ENCODE results near the gene RNASEH1. TPM values are rescaled to one million over a fixed set of nuclear protein-coding genes. Genes with fewer than 3 reads are reported as not detected.
"Not testable (repeated sequence)": the region's sequence is repeated elsewhere in the genome, so short reads cannot be mapped to it uniquely, and the experiment has no call there.

The RNASEH1 gene
- polyA plus RNA-seq, 3 donors, result 18.6 to 20.6 (median 19.8) TPM

DNA sequence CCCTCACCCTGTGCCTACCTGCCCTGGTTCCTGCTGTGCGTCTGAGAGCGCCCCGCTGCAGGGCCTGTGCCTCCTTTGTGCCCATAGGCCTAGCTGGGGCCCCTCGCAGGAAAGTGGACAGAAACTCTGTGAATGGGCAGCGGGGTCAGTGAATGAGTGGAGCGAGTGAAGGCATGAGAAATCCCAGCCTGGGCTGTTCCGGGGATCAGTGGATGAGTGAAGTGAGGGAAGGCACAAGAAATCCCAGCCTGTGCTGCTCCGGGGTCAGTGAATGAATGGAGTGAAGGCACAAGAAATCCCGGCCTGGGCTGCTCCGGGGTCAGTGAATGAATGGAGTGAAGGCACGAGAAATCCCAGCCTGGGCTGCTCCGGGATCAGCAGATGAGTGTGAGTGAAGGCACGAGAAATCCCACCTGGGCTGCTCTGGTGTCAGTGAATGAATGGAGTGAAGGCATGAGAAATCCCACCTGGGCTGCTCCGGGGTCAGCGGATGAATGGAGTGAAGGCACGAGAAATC lies 38.8 kb upstream of the RNASEH1 start:
- no peak for DNase-seq

DNA sequence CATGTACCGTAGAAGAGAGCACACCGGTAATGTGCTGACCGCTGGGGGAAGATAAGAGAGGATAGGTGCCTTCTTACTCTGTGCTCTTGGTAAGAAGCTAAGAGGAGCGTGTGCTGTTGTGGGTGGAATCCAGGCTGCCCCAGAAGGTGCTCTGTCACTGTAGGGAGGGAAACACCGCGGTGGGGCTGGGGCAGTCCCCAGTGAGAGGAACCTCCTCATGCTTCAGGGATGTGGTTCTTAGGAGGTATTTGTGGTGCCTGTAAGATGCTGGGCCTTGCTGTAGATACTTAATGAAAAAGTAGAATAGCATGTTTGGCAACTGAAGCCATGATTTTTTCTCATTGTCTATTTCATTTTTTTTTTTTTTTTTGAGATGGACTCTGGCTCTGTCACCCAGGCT lies 37.9 kb upstream of the RNASEH1 start:
- DNase-seq, result no peak

DNA sequence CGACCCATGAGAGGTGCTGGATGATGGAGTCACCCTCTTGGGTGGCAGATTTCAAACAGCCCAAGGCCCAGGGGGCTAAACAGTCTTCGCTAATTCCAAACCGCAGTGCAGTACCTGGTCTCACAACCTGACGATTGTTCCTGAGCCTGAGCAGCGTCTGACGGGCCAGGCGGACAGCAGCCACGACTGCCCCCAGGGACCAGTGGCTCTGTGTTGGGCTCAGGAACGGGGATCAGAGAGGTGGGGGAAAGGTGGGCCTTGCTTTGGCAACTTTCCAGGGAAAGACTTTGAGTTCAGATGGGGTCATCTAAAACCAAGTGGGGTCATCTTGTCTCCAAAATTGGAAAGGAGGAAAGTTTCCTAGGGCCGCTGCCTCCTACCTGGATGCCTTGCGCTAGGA lies 37.3 kb upstream of the RNASEH1 start:
- DNase-seq, result no peak

DNA sequence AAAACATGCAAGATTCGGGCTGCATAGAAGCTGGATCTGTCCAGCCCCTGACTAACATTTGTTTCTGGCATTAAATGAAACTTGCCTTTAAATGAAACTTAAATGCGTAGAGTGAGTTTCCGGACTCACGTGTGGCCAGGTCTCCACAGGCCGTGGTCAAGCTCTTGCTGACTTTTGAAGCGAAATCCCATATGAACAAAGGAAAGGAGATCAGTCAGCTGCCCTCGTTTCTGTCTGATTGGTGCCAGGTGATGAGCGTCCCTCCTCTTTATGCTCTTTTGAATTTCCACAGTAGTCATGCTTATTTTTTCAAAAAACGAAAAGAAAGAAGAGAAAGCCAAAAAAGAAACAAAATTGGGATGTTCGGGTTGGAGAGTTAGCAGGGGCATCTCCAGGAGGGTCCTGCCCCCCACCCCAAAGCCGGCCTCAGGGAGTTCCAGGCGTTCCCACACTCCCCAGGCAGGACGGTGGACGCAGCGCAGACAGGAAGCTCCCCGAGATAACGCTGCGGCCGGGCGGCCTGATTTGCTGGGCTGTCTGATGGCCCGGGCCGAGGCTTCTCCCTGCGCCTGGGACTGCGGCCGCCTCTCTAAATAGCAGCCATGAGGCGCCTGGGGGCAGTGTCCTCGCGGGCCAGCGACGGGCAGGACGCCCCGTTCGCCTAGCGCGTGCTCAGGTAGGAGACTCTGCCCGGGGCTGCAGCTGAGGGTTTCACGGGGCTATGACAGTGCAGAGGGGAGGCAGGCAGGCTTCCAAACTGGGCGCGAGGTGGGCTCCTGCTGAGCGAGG lies 36.6 kb upstream of the RNASEH1 start, which contains the start of gene COLEC11:
Gene COLEC11, plus strand, starts transcription at position 620 of the 789 bp plus-strand sequence. CDS start 9,229 bp downstream, outside the sequence.
- no peak for DNase-seq

DNA sequence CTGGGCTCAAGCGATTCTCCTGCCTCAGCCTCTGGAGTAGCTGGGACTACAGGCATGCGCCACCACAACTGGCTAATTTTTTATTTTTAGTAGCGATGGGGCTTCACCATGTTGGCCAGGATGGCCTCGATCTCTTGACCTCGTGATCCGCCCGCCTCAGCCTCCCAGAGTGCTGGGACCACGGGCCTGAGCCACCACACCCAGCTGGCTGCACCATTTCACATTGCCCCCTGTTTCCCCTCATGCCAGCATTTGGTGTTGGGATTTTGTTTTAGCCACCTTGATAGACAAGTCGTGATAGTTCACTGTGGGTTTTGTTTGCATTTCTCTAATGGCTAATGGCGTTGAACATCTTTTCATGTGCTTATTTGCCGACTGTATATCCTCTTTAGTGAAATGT lies 31.0 kb upstream of the RNASEH1 start:
- DNase-seq, result no peak

DNA sequence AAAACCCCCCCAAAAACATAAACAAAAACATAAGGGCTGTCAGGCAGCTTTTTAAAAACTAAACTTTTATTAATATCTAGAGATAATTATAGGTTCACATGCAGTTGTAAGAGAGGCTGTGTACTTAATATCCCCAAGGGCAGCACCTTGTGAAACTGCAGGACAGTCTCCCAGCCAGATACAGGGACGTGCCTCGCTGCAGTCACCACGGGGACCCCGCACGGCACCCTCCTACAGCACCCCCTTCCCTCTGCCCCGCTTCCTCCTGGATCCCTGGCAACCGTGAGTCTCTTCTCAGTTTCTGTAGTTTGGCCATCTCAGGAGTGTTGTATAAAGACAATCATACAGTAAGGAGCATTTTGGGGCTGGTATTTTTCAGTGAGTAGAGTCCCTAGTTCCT lies 30.0 kb upstream of the RNASEH1 start:
- no peak for DNase-seq

DNA sequence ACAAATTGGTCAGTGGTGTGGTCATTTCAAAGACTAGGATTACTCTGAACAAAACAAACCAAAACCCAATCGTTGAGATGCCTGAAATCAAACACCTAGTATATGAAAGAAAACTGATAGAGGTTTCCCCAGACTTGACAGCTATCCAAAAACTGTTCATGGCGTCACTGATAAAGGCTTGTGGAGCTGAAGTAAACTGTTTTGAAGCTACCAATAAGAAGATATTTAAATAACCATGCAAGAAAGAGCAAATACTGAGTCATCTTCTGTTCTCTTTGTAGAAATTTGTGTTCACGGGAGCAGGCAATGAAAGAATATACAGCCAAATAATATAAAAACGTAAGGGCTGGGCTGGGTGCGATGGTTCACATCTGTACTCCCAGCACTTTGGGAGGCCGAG lies 29.3 kb upstream of the RNASEH1 start:
- DNase-seq, result no peak

DNA sequence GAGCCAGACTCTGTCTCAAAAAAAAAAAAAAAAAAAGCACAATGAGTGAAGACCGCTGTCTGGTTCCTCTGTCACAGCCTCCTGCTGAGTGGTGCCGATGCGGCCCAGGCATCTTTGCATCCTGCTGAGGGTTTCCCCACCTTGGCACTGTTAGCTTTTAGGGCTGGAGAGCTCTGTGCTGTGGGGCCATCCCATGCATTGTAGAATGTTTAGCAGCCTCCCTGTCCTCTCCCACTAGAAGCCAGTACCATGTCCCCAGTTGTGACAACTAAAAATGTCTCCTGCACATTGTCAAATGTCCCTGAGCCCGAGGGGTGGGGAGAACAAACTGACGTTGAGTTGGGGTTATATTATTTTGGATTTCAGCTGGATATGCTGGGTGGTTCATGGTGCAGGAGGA lies 28.9 kb upstream of the RNASEH1 start:
- DNase-seq, result no peak

DNA sequence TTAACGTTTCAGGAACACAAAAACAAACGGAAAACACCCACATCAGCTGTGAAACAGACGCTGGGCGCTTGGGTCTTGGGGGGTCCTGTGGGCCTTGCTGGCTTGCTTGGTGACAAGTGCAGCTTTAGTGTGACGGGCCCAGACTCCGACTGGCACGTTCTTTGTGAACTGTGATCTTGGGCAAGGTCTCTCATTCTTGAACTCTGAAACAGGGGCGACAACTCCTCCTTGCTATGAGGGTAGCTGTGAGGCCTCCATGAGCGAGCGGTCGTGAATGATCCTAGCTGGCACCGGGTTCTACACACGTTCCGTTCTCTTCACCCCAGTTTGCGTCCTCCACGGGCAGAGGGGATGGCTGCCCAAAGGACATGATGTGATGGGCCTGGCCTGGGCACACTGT lies 28.1 kb upstream of the RNASEH1 start:
- no peak for DNase-seq

DNA sequence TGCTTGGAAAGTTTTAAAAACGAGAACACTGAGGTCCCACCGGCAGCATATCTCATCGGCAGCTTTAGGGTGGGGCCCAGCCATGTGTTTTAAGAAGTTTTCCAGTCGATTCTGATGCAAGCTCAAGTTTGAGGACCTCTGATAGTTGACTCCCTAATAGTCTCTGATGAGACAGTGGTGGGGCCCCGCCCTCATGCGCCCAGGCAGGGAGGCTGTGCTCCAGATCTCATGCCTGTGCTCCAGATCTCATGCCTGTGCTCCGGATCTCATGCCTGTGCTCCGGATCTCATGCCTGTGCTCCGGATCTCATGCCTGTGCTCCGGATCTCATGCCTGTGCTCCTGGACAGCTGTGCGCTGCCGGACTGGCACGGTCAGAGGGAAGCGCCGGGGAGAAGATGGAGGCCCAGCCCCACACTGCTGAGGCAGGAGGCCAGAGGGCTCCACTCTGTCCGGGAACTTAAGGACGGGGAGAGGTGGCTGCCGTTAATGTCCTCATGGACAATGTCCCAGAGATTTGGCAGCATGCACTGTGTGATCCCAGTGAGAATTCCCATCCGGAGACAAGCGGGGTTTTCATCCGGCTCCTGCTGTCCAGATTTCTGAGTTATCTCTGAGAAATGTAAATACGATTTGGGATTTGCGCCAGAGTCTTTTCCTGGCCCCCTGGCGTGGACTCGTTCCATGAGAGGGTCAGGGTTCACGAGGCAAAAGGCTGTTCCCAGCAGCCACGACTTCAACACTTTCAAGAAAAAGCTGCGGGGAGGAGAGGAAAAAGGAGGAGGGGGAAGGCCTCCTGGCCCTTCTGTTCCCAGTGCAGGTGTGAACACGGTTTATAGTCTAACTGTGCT lies 27.4 kb upstream of the RNASEH1 start:
- DNase-seq, result peak; percentile 64

DNA sequence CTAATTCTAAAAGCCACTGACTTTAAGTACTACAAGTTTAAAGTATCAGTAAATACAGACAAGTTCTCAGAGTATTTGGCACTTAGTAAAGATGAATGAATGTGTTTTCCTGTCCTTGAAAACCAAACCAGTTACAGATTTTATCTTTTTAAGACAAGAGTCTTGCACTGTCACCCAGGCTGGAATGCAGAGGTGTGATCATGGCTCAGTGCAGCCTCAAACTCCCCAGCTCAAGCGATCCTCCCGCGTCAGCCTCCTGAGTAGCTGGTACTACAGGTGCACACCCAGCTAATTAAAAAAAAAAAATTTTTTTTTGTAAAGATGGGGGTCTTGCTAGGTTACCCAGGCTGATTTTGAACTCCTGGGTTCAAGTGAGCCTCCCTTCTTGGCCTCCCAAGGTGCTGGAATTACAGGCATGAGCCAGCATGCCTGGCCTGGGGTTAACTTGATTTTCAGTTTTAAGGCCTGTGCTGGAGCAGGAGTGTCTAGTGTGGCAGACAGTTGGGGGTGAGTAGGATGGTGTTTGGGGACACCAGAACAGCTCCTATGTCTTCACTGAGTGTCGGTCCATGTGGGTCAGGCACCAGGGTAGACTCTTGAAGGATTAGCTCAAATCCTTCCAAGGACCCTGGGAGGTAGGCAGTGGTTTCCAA lies 26.6 kb upstream of the RNASEH1 start:
- DNase-seq, result no peak

DNA sequence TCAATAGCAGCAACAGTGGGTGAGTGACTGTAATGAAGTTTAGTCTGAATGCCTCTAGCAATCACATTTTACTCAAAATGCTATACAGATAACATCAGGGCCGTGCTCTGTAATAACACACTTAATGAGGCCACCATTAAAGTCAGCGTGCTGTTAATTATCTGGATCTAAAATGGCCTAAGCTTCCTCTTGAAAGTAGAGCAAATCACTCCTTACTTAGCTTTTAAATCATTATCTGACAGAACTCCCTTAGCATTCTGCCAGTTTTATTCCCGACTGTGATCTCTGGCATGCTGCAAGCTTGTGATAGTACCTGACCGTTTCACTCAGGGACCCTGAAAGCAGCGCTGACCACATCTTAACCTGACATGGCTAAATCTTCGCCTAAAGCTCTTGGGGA lies 25.9 kb upstream of the RNASEH1 start:
- no peak for DNase-seq

DNA sequence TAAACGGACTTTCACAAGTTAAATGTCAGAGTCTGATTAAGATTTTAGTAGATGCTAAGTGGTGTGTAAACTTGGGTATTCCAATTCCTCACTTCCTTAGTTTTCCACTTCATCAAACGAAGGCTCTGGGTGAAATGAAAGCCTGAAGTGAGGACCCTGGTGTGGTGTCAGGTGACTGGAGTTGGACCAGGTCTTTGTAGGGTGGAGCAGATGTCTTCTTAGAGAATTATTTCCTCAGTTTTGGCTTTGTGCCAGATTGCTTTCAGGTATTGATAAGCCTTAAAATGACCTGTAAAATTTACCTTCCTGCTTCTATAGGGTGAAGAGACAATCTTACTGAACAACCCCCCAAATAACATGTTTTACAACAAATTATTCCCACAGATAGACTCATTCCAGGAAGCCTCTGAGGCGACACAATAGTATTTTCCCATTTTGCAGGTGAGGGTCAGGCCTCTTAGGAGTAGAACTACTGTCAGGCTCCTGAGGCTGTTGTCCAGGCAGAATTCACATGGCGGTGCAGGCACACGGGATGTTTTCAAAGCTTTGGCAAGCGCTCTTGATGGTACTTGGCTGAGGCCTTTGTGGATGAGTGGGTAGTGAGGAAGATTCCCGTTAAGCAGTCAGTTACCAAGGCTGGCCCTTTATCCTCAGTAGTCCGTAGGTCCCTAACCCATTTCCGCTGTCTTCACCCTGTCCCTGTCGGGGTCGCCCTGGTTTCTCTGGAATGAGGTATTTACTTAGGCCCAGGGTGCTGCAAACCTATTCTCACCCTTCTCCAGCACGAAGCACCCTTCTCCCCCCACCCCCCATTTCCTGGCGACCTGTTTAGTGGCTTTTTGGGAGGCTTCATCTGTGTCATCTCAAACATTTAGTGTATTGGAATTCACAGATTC lies 23.5 kb upstream of the RNASEH1 start:
- no peak for DNase-seq

DNA sequence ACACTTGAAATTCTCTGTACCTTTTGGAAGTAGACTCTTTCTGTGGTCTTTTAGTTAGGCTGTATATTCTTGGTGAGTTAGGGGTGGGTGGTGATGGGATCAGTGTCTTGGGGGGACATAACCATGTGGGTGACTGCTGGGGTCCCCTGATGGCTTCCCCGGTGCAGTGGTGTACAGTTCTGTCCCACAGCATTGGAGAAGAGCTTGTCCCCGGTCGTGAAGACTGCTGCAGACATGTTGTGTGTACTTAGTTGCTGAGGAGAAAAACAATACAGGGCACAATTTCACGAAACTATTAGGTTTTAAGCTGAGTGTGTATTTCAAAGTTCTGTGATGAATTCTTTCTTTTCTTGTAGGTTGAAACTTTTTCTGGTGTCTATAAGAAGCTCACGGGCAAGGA lies 22.3 kb upstream of the RNASEH1 start:
- DNase-seq, result no peak

DNA sequence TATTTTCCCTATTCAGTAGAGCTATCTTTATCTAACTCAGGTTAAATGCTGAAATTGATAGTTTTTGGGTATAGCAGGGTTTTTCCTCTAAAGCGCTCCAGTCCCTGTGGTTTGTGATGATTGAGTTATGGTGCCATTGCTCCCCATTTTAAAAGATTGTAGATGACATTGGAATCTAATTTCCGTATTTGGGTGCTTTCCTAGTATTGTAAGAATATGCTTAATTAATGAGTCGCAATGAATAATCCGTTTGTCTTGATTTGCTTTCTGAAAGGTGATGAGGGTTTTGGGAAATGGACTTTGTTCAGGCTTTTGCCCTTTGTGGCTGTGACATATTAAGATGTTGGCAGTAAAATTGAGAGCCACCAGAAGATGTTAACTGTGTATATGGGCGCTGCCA lies 20.9 kb upstream of the RNASEH1 start:
- no peak for DNase-seq

DNA sequence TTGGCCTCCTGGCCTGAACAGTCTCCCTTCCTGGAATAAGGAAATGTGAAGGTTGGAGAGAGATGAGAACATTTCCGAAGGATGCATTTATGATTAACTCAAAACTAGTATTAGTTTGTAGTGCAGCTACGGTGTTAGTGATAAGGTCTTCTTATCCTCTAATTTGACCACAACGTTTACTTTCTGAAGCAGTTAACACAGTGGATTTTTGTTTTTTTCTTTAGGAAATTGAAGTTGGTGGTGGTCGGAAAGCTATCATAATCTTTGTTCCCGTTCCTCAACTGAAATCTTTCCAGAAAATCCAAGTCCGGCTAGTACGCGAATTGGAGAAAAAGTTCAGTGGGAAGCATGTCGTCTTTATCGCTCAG lies 18.1 kb upstream of the RNASEH1 start:
- DNase-seq, result not testable (repeated sequence)

DNA sequence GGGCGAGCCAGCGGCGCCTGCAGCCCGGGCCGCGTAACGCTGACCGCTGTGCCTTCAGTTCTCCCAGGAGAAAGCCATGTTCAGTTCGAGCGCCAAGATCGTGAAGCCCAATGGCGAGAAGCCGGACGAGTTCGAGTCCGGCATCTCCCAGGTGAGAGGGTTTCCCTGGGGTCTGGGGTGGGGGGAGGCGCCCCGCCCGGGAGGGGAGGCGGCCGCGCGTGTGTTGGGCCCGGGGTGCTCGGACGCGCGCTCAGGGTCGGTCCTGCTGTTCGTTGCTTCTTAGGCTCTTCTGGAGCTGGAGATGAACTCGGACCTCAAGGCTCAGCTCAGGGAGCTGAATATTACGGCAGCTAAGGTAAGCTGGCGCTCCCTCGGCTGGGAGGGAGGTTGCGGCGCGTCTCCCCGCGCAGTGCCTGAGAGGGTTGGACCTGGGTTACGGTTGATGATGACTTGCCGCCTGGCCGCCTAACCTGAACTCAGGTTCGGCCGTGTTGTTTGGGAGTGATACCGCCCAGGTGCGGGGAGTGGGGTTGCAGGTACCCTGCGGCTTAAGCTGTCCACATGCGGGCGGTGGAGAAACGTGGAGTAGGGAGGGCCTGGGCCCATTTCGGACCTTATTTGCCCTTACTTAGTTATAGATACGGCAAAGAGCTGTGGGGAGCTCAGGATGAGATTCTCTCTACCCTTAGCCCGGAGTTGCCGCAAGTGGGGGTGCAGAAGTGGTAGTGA lies 17.6 kb upstream of the RNASEH1 start:
- no peak for DNase-seq

DNA sequence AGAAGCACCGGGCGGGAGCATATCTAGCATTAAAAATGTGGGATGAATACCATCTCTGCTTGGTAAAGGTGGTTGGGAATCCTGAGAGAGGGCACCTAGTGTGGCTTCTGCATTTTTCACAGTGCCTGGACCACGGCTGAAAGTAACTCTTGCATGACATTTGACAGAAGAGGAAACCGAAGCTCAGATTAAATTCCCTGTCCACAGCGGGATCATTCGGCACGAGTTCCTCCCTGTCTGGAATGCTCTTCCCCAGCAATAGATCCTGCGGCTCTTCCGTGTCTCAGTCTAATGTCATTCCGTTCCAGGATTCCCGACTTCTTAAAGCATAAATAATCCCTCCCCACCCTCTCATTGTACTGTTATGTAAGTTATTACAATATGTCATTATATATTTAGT lies 16.0 kb upstream of the RNASEH1 start:
- no peak for DNase-seq

DNA sequence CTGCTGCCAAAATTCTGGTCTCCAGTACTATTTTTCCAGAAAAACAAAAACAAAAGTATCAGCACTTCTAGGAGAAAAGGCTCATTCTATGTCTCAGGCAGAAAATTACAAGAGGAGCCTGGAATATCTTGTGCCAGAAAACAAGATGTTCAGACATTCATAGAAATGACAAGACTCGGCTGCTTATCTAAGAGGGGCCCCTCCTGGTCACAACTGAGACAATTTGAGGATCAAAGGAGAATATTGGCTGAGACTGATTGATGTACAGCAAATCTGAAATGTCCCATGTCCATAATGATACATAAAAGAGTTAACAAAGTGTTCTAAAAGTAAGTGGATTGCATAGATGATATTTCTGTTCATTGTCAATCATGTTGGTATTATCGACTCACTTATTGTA lies 14.5 kb upstream of the RNASEH1 start:
- DNase-seq, result no peak

DNA sequence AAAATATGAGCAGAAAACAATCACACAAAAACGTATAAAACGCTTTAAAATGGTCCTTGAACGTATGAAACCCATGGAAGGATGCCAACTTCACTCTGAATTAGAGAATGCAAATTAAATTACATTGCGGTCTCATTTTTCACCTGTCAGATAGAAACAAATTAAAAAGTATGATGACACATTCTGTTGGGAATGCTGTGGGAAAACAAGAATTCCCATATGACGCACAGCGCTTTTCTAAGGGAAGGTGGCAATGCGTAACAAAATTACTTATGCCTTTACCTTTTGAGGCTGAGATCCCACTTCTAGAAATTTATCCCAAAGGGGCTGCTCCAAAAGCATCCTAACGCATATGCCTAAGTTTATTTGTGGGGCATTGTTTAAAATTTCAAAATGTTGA lies 13.2 kb upstream of the RNASEH1 start:
- DNase-seq, result no peak

DNA sequence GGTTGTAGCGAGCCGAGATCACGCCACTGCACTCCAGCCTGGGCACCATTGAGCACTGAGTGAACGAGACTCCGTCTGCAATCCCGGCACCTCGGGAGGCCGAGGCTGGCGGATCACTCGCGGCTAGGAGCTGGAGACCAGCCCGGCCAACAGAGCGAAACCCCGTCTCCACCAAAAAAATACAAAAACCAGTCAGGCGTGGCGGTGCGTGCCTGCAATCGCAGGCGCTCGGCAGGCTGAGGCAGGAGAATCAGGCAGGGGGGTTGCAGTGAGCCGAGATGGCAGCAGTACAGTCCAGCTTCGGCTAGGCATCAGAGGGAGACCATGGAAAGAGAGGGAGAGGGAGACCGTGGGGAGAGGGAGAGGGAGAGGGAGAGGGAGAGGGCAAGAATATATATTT lies 11.5 kb upstream of the RNASEH1 start:
- DNase-seq, result not testable (repeated sequence)
